GM12878 (cell line): ENCODE results near the gene SRGAP2C.

Experiments used
- ASH2L ChIP-seq: fragments of 300-600, 200-600 bp; sonication (generic); IDR thresholded peaks from 2 replicates; pipeline ENCODE4 v1.6.1; 2017; ENCODE audit warnings: low read depth, mild to moderate bottlenecking, borderline replicate concordance
- E2F8 ChIP-seq: fragments of 450-650 bp; IDR thresholded peaks from 2 replicates; pipeline ENCODE4 v1.6.1; 2018; ENCODE audit warnings: mild to moderate bottlenecking, low read depth, moderate library complexity; ENCODE audit not compliant: partially characterized antibody
- HCFC1 ChIP-seq: fragments of 150-350 bp; IDR thresholded peaks from 2 replicates; pipeline ENCODE4 v1.6.1; 2014; ENCODE audit warnings: low read length
- JUND ChIP-seq: IDR thresholded peaks from 2 replicates; pipeline ENCODE4 v1.6.1; 2012; ENCODE audit warnings: low read depth, mild to moderate bottlenecking, low read length, improper control_type of control experiment, moderate library complexity
- MXI1 ChIP-seq: fragments of 150-350 bp; IDR thresholded peaks from 2 replicates; pipeline ENCODE4 v1.6.1; 2011; ENCODE audit warnings: low read depth, mild to moderate bottlenecking, inconsistent platforms, low read length, improper control_type of control experiment
- MYC ChIP-seq: IDR thresholded peaks from 2 replicates; pipeline ENCODE4 v1.6.1; 2011; ENCODE audit warnings: mild to moderate bottlenecking, low read length, moderate library complexity, inconsistent platforms; ENCODE audit not compliant: insufficient read depth, insufficient replicate concordance, insufficient read length, severe bottlenecking
- TCF3 ChIP-seq: IDR thresholded peaks from 2 replicates; pipeline ENCODE4 v1.6.1; 2012; ENCODE audit warnings: low read depth, mild to moderate bottlenecking, low read length, borderline replicate concordance; ENCODE audit not compliant: insufficient read depth
- USF2 ChIP-seq: IDR thresholded peaks from 2 replicates; pipeline ENCODE4 v1.6.1; 2011; ENCODE audit warnings: low read depth, low read length, improper control_type of control experiment, borderline replicate concordance
- TF ChIP-seq, protein P1 (sequence below): fragments of 450-650 bp; IDR thresholded peaks from 2 replicates; pipeline ENCODE4 v1.6.1; 2018; ENCODE audit warnings: borderline replicate concordance, mild to moderate bottlenecking; ENCODE audit not compliant: partially characterized antibody
- TF ChIP-seq, protein P2 (sequence below): fragments of 450-650 bp; IDR thresholded peaks from 2 replicates; pipeline ENCODE4 v1.6.1; 2017; ENCODE audit warnings: mild to moderate bottlenecking
- TF ChIP-seq, protein P3 (sequence below): fragments of 150-350 bp; IDR thresholded peaks from 2 replicates; pipeline ENCODE4 v1.6.1; 2016; ENCODE audit warnings: low read depth, low read length
- TF ChIP-seq, protein P4 (sequence below), 3 experiments: IDR thresholded peaks in 2 of 3; conservative IDR thresholded peaks in 1 of 3; 2 replicates each; pipeline ENCODE4 v1.5.1; 2011; ENCODE audit warnings: low read depth in 3 of 3, low read length in 3 of 3, mild to moderate bottlenecking in 3 of 3, control low read depth in 2 of 3, moderate library complexity in 2 of 3, inconsistent platforms in 1 of 3, mixed read lengths in 1 of 3; ENCODE audit not compliant: control insufficient read depth in 2 of 3, insufficient read depth in 1 of 3; ENCODE audit errors: extremely low read depth in 1 of 3

GRCh38 chr1:121418369-121419049 is 233.7 kb downstream of the SRGAP2C start:
- TF ChIP-seq MYC (no peak), JUND (no peak), MXI1 (no peak), ASH2L (no peak), TCF3 (no peak), USF2 (no peak), HCFC1 (no peak), E2F8 (no peak)
- TF ChIP-seq, protein P1, sequence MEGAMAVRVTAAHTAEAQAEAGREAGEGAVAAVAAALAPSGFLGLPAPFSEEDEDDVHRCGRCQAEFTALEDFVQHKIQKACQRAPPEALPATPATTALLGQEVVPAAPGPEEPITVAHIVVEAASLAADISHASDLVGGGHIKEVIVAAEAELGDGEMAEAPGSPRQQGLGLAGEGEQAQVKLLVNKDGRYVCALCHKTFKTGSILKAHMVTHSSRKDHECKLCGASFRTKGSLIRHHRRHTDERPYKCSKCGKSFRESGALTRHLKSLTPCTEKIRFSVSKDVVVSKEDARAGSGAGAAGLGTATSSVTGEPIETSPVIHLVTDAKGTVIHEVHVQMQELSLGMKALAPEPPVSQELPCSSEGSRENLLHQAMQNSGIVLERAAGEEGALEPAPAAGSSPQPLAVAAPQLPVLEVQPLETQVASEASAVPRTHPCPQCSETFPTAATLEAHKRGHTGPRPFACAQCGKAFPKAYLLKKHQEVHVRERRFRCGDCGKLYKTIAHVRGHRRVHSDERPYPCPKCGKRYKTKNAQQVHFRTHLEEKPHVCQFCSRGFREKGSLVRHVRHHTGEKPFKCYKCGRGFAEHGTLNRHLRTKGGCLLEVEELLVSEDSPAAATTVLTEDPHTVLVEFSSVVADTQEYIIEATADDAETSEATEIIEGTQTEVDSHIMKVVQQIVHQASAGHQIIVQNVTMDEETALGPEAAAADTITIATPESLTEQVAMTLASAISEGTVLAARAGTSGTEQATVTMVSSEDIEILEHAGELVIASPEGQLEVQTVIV = no peak
- TF ChIP-seq, protein P2, sequence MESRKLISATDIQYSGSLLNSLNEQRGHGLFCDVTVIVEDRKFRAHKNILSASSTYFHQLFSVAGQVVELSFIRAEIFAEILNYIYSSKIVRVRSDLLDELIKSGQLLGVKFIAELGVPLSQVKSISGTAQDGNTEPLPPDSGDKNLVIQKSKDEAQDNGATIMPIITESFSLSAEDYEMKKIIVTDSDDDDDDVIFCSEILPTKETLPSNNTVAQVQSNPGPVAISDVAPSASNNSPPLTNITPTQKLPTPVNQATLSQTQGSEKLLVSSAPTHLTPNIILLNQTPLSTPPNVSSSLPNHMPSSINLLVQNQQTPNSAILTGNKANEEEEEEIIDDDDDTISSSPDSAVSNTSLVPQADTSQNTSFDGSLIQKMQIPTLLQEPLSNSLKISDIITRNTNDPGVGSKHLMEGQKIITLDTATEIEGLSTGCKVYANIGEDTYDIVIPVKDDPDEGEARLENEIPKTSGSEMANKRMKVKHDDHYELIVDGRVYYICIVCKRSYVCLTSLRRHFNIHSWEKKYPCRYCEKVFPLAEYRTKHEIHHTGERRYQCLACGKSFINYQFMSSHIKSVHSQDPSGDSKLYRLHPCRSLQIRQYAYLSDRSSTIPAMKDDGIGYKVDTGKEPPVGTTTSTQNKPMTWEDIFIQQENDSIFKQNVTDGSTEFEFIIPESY = no peak
- TF ChIP-seq, protein P3, sequence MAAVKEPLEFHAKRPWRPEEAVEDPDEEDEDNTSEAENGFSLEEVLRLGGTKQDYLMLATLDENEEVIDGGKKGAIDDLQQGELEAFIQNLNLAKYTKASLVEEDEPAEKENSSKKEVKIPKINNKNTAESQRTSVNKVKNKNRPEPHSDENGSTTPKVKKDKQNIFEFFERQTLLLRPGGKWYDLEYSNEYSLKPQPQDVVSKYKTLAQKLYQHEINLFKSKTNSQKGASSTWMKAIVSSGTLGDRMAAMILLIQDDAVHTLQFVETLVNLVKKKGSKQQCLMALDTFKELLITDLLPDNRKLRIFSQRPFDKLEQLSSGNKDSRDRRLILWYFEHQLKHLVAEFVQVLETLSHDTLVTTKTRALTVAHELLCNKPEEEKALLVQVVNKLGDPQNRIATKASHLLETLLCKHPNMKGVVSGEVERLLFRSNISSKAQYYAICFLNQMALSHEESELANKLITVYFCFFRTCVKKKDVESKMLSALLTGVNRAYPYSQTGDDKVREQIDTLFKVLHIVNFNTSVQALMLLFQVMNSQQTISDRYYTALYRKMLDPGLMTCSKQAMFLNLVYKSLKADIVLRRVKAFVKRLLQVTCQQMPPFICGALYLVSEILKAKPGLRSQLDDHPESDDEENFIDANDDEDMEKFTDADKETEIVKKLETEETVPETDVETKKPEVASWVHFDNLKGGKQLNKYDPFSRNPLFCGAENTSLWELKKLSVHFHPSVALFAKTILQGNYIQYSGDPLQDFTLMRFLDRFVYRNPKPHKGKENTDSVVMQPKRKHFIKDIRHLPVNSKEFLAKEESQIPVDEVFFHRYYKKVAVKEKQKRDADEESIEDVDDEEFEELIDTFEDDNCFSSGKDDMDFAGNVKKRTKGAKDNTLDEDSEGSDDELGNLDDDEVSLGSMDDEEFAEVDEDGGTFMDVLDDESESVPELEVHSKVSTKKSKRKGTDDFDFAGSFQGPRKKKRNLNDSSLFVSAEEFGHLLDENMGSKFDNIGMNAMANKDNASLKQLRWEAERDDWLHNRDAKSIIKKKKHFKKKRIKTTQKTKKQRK = no peak
- TF ChIP-seq, protein P4, sequence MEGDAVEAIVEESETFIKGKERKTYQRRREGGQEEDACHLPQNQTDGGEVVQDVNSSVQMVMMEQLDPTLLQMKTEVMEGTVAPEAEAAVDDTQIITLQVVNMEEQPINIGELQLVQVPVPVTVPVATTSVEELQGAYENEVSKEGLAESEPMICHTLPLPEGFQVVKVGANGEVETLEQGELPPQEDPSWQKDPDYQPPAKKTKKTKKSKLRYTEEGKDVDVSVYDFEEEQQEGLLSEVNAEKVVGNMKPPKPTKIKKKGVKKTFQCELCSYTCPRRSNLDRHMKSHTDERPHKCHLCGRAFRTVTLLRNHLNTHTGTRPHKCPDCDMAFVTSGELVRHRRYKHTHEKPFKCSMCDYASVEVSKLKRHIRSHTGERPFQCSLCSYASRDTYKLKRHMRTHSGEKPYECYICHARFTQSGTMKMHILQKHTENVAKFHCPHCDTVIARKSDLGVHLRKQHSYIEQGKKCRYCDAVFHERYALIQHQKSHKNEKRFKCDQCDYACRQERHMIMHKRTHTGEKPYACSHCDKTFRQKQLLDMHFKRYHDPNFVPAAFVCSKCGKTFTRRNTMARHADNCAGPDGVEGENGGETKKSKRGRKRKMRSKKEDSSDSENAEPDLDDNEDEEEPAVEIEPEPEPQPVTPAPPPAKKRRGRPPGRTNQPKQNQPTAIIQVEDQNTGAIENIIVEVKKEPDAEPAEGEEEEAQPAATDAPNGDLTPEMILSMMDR (IDR thresholded peaks at IDR 0.05 in 2 of 3, conservative IDR thresholded peaks at IDR 0.05 in 1 of 3; ENCODE audit: control insufficient read depth in 2 of 3, extremely low read depth in 1 of 3, insufficient read depth in 1 of 3, low read depth in 3 of 3, low read length in 3 of 3) = no peak
